ENCODE data around the gene IMPA2. TPM values are rescaled to one million over a fixed set of nuclear protein-coding genes. Genes with fewer than 3 reads are reported as not detected.

The IMPA2 gene
- total RNA-seq, 1 donor from 2014 or later, result 31.8 TPM

DNA sequence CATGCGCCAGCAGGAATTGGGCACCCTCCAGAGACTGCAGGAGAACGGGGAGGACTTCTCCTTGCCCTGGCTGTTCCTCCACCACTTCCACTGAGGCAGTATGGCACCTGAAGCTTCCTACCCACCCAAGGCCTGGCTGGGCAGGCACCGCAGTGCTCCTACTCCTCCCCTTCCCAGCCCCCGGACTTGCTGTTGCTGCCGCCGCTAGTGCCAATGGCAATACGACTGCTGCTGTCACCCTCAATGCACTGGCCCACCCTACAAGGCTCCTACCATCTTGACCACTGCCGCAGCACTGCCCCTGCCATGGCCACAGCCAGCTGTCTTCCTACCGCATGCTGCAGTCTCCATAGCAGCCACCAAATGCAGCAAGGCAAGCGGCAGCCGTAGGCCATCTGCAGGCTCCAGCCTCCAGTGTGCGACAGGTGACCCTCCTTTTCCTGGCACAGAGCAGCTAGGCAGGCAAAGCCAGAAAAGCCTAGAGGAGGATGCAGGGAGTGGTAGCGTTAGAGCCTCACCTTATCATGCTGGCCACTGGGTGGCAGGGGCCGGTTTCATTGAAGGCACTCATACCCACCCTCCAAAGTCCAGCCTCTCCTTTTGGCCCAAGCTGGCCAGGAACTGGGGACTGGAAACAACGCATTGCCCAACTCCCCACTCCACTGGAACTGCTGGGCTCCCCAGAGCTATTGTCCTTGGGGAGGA is 64.9 kb downstream of the IMPA2 start:
- no peak for DNase-seq (ENCODE audit: low spot score)

DNA sequence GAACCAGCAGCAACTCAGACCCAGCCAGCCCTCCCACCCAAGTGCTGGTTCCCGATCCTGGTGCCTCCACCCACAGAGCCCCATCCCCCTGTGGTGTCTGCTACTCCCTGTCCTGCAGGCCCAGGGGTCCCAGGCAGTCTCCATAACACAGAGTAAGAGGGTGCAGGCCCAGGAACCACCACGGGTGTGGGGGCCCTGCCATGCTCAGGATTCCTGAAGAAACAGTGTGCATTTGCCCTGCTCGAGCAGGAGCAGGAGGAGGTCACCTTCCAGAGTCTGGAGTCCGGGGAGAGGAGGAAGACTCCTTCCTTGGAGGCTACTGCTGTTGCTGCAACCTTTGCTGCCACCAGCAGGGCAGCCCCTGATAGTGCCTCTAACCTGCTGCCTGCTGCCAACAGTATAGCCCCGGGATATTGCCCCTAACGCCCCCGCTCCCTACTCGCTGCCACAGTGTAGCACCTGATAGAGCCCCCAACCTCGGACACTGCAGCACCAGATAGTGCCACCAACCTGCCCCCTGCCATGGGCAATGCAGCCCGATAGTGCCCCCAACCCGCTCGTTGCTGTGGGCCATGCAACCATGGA is 65.5 kb downstream of the IMPA2 start:
- DNase-seq (ENCODE audit: low spot score), result no peak

DNA sequence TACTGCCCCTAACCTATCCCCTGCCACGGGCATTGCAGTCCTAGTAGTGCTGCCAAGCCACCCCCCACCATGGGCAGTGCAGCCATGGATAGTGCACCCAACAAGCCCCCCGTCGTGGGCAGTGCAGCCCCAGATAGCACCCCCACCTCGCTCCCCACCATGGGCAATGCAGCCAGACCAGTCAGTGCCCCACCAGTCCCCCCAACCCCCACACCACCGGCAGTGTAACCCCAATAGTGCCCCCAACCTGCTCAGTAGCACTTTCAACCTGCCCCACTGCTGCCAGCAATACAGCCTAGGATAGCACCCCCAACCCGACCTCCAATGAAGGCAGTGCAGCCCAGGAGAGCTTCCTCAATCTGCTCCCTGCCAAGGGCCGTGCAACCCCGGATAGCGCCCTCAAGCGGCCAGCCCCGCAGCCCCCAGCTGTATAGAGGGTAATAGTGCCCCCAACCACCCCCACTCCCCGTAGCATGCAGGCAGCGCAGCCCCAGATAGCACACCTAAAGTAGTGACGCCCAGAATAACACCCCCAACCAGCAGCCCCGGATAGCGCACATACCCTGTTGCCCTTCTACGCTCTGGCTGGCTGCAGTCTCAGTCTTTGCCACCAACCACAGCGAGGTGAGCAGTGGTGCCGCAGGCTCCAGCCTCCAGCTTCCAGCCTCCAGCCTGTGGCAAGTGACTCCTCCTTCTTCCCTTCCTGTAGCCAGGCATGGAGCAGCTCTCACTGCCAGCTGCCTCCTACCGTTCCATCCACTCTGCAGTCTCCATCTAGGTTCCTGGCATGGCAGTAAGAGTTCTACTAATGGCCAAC is 66.9 kb downstream of the IMPA2 start:
- DNase-seq (ENCODE audit: low spot score), result no peak

DNA sequence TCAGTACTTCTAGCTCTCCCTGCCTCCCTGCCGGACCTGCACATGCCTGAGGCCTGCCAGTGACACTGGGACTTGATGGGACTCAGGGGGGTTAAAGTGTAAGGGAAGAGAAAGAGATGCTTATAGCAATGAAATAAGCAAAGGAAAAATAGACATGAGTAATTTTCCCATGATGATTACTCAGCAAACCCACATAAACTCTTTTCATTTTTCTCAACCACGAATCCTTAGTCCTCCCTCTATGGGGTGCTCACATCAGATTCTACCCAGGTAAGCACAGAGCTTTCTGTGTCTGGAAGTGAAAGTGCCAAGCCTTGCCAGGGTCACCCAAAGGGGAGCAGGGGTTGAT is 67.5 kb downstream of the IMPA2 start:
- DNase-seq (ENCODE audit: low spot score), result no peak

DNA sequence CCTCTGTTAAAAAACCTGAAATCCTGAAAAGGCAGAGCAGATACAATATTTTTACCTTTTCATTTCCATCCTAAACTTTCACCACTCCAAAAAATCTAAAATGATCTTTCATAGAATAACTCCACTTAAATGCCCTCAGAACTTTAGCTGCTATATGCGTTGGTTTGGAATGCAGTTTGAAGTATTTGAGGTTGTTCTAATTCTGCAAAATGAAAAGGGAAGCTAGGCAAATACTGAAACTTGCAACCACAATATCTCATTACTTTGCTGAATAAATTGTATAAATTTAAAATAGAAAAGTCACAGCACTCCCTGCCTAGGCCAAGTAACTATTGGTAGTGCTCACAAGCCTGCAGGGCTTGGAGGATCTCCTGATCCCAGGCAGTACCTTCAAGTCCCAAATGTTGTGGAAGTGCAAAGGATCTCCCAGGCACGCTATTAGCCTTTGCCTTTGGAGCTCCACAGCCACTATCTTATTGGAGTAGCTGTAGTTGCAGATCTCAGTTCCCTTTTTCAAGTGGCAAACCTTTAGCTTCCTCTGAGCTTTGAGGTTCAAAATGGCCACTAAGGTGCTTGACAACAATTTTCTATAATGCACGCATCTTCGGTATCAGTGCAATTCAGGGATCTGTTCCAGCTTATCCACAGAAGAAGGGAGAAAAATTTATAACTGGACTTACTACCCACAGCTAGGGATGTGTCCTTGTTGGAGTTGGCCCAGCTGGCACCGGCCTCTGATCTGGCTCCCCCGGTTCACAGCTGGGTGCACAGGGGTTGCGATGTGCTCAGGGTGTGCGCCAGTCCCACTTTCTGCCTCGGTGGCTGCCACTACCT is 68.9 kb downstream of the IMPA2 start:
- no peak for DNase-seq (ENCODE audit: low spot score)

DNA sequence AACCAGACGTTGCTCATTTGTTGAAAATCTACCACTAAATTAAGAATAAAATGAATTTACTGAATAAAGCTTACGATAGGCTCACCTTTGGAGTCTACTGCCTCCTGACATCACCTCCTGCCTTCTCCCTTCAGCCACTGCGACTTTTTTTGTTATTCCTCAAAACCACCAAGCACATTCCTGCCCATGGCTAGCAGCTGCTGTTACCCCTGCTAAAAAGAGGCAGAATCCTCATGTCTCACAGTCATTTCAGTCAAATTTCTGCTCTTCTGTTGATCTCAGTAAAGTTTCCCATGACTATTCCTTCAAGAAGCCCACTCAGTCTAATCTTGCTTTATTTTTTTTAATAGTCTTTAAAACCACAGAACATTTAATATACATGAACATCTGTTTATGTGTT is 71.6 kb downstream of the IMPA2 start:
- no peak for DNase-seq (ENCODE audit: low spot score)

DNA sequence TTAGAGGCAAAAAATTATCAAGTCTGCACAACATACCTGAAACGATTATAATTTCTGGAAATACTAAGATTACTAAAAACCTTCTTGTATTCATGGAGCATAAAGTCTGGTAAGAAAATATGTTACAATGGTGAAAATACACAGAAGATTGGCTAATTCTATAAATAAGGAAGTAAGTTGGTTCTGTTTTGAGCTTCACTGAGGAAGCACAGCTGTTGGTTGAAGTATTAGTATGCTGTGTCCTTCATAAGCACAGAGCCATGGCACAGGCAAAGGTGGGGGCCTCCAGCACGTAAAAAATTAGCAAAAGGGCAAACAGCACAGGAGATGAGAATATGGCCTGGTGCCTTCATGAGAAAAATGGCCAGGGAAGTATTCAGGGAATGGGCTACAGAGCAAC is 72.0 kb downstream of the IMPA2 start:
- DNase-seq (ENCODE audit: low spot score), result no peak

DNA sequence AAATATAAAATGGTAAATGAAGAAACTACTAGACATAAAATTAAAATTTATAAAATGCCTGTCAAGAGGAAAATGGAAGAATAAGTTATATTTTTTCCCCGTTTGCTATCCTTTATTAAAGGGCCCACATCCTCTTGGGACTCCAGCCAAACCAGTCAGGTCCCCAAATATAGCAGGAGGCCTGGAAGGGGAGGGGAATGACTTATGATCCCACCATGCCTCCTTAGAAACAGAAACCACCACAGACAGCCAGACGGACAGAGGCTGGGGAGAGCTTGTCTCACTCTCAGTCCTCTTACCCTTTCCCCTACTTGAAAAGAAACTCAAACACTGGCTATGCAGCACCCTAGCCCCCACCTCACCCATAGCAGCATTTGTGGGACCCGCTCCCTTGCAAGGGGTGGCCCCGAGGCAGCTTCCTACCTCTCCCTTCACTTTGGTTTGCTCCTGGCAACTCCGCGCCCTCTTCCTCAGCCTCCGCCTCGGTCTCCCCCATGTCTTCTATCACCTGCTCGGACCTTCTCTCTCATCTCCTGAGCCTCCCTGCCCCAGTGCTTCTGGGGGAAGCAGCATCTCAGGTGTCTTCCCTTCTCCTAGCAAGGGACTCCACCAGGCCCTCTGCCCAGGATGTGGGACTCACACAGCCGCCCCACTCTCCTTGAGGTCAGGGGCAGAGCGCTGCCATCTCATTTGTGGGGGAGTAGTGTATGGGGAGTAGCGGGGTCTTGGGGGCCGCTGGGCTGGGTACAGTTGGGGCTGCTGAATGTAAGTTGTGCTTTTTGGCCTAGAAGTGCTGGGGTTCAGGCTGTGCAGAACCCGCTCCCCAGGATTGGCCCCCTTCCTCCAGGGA is 75.0 kb downstream of the IMPA2 start:
- no peak for DNase-seq (ENCODE audit: low spot score)

DNA sequence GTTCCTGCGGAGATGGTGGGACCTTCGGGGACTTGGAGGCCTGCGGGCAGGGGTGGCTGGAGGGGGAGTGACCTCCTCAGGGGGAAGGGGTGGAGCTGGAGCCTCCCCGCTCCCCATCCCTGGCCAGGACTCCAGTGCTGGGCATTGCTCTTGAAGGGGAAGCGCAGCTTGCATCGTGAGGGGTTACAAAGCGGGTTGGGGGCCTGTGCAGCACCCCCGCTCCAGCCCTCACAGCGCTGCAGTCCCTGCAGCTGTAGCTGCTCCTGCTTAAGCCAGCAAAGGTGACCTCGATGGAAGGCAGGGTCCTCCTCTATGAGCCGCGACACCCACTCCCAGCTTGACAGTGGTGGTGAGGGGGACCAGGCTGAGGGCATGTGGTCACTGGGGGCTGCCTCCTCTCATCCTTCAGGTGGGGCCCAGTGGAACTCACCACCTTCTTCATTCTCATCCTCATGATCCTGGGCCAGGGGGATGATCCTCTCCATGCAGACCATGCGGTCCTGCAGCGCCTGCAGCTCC is 75.6 kb downstream of the IMPA2 start:
- no peak for DNase-seq (ENCODE audit: low spot score)

DNA sequence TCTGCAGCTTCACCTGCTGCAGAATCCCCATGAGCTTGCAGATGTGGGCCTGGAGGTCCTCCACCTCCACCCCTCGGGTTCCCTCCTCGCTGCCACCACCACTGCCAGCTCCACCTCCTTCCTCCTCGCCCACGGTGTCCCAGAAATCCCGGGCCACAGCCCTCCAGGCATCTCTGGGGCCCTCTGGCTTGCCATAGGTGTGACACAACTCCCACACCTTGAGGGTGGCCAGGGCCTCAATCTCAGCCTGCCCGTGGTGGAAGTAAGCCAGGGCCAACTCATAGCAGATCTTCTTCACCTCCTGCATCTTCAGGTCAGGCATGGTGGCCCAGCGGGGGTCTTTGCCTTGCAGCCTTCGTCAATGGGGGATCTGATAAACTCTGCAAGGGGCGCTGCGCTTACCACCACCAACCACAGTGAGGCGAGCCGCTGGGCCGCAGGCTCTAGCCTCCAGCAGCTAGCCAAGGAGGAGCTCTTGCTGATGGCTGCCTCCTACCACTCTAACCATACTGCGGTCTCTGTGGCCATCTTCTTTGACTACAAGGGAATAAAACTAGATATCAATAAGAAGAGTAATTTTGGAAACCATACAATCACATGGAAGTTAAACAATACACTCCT is 76.2 kb downstream of the IMPA2 start:
- DNase-seq (ENCODE audit: low spot score), result no peak

DNA sequence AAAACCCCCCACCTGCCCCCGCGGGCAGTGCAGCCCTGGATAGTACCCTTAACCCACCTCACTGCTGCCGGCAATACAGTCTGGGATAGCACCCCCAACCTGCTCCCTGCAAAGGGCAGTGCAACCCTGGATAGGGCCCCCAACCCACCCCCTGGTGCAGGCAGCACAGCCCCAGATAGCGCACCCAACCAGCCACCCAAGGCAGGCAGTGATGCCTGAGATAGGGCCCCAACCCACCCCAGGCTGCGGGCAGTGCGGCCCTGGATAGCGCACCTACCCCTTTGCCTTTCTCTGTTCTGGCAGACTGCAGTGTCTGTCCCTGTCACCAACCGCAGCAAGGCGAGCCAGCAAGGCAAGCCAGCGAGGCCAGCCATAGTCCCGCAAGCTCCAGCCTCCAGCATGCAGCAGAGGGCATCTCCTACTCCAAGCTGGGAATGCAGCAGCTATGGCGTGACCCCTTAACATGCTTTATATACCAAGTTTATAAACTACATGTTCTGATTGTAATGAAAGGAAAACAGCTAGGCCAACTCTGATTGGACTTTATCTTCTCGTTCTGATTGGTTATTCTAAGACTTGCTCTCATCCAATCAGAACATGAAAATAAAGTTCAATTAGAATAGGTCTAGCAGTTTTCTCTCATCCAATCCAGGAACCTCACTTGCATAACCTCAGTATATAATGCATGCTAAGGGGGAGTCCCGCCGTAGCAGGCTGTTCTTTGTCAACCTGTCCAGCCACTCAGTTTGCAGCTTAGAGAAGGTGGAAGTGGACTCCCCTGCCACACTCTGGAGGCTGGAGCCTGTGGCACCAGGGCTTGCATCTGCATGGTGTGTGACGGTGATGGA is 78.3 kb downstream of the IMPA2 start:
- DNase-seq (ENCODE audit: low spot score), result no peak

DNA sequence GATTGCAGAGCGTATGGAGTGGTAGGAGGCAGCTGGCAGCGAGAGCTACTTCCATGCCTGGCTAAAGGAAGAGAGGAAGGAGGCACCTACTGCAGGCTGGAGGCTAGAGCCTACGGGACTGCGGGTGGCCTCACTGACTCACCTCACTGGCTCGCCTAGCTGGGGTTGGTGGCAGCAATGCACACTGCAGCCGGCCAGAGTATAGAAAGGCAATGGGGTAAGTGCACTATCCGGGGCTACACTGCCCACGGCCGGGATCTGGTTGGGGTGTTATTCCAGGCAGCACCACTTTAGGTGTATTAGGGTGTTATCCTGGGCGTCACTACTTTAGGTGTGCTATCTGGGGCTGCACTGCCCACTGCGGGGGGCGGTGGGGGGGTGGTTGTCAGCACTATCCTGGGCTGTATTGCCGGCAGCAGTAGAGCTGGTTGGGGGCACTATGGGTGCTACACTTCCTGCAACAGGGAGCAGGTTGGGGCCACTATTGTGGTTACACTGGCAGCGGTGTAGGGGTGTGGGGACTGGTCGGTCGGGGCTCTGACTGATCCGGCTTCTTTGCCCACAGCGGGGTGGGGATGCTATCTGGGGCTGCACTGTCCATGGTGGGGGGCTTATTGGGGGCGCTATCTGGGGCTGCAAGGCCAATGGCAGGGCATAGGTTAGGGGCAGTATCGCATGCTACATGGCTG is 79.0 kb downstream of the IMPA2 start:
- no peak for DNase-seq (ENCODE audit: low spot score)

DNA sequence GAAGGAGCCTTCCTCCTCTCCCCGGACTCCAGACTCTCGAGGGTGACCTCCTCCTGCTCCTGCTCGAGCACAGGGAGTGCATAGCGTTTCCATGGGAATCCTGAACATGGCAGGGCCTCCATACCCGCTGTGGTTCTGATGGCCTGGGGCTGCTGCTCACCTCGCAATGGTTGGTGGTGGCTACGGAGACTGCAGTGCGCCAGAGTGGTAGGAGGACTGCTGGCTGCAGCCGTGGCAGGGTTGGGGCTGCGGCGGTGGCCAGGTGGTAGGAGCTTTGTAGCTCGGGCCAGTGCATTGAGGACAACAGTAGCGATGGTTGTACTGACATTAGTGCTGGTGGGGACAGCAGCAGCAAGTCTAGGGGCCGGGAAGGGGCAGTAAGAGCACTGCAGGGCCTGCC is 80.4 kb downstream of the IMPA2 start:
- no peak for DNase-seq (ENCODE audit: low spot score)

DNA sequence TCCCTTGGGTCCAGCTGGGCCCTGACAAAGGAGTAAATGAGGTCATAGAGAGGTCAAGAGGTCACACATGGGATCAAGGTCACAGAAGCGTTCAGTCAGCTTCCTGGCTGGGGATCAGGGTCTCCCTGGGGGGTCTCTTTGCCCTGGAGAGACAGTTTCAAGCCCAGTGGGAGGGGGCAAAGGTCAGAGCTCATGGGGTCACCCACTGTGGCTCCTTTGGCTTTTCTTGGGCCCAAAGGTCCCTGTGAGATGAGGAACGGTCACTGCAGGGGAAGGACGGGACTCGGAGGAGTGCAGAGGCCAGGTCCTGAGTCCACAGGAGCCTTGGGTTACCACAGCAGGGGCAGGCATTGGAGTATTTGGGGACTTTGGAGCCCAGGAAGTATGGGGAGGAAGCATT is 81.7 kb downstream of the IMPA2 start:
- DNase-seq (ENCODE audit: low spot score), result no peak

DNA sequence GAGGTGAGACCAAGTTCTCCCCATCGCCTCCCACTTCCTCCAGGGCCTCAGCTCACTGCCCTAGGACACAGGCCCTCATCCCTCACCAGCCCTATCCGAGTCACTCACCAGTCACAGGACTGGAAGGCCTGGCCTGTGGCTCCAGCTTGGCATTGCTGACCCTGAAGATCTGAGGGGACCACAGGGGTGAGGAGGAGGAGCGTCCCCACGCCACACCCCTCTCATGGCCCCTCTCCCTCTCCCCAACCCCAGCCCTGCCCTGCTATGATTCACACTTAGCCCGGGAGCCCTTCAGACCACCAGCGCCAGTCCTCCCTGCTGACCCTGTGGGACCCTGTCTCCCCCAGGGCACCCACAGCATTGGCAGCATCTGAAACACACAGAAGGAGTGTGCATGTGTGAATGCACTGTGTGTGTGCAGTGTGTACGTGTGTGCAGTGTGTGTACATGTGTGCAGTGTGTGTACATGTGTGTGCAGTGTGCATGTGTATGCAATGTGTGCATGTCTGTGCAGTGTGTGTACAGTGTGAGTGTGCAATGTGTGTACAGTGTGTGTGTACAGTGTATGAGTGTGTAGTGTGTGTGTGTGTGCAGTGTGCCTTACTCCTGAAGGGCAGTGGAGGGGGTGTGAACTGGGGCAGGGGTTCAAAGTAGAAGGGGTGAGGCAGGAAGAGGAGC is 82.9 kb downstream of the IMPA2 start:
- DNase-seq (ENCODE audit: low spot score), result no peak

DNA sequence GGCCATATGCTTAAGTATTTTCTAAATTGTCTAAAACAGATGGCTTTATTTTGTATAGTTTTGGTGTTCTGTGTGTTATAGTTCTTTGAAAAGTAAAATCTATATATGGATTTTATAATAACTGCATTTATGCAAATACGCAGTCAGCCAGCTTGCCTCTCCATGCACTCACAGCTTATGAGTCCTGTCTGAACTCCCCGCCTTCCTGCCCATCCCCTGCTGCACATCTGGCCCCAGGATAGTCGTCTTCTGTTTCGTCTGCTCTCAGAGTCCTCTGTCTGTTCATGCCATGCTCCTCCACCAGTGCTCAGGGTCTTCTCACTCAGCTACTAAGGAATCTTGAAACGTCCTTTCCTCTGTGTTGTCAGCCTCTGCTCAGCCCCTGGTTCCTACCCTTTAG is 84.1 kb downstream of the IMPA2 start:
- DNase-seq (ENCODE audit: low spot score), result no peak

DNA sequence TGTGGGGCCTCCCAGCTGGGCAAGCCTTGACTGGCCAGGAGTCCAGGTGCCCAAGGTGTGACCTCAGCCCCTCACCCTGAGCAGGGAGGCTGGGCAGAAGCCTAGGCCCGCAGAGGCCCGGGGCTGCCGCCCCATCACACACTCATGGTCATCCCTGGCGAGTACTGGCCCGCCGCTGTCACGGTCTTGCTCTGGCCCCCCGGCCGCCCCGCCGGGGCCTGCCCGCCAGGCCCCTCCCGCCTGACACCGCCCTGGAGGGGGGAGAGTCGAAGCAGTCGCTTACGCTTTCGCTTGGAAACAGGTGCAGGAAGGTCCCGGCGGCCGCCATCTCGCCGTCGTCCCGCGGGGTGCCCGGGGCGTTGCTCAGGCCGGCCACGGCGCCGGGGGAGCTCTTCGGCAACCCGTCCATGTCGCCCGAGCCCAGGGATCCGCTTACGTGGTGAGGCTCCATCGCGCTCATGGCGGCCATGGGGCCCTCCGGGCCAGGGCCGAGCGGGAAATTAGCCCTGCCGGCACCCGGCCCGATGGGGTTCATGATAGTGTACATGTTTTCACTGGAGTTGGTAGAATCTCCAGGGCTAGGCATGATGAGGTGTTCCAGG is 85.7 kb downstream of the IMPA2 start:
- DNase-seq (ENCODE audit: low spot score), result no peak

DNA sequence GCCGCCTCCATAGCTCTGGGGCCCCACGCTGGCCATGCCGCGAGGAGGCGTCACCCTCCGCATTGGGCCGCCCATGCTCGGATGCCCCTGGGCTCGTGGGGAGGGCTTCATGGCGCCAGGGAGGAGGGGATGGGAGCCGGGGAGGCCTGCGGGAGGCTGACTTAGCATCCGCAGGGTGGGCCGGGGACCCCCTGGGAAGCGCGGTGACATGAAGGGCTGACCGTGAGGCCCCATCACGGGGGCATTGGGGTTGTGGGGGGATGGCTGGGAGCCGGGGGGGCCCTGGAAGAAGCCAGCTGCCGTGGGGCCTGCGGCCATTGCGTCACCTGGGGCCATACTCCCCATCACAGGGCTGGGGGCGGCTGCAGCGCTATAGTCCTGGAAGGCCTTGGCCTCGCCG is 86.4 kb downstream of the IMPA2 start:
- no peak for DNase-seq (ENCODE audit: low spot score)
